DOHH2 (cell line): ENCODE data around the gene JAM2.

Source experiments
- H3F3A ChIP-seq: fragments of 200-600 bp; sonication (generic), shearing (Covaris generic); 2 replicates; pipeline ENCODE4 v1.6.0; 2016; ENCODE audit warnings: antibody characterized with exemption, mild to moderate bottlenecking; ENCODE audit not compliant: control insufficient read depth, insufficient read depth
- H3K27ac ChIP-seq: fragments of 200-600 bp; sonication (generic); 2 replicates; pipeline ENCODE4 v1.5.1; 2014; ENCODE audit warnings: low read depth, mild to moderate bottlenecking, low read length, moderate library complexity
- H3K27me3 ChIP-seq: fragments of 200-600 bp; sonication (generic); 2 replicates; pipeline ENCODE4 v1.6.1; 2014; ENCODE audit warnings: mild to moderate bottlenecking, low read length, mixed read lengths; ENCODE audit not compliant: control insufficient read depth
- H3K36me3 ChIP-seq: fragments of 200-600 bp; sonication (generic); 2 replicates; pipeline ENCODE4 v1.6.1; 2014; ENCODE audit warnings: mild to moderate bottlenecking, low read length, moderate library complexity, mixed read lengths; ENCODE audit not compliant: control insufficient read depth
- H3K4me1 ChIP-seq: fragments of 200-600 bp; sonication (generic); 2 replicates; pipeline ENCODE4 v1.6.1; 2014; ENCODE audit warnings: mild to moderate bottlenecking, low read length, mixed read lengths; ENCODE audit not compliant: control insufficient read depth
- H3K4me2 ChIP-seq: fragments of 200-600 bp; sonication (generic); 2 replicates; pipeline ENCODE4 v1.6.0; 2014; ENCODE audit warnings: mild to moderate bottlenecking, low read length, moderate library complexity
- H3K4me3 ChIP-seq: fragments of 200-600 bp; sonication (generic); 2 replicates; pipeline ENCODE4 v1.5.1; 2014; ENCODE audit warnings: mild to moderate bottlenecking, low read length, mixed read lengths
- H3K79me2 ChIP-seq: fragments of 200-600 bp; sonication (generic); 2 replicates; pipeline ENCODE4 v1.6.1; 2014; ENCODE audit warnings: mild to moderate bottlenecking, low read length, mixed read lengths; ENCODE audit not compliant: control insufficient read depth
- H3K9me2 ChIP-seq: fragments of 200-600 bp; sonication (generic); replicated peaks from 2 replicates; pipeline ENCODE4 v1.6.1; 2014; ENCODE audit warnings: mild to moderate bottlenecking, low read length, mixed read lengths; ENCODE audit not compliant: control insufficient read depth
- H3K9me3 ChIP-seq: fragments of 200-600 bp; sonication (generic); 2 replicates; pipeline ENCODE4 v1.6.1; 2014; ENCODE audit warnings: antibody characterized with exemption, low read length, mixed read lengths; ENCODE audit not compliant: control insufficient read depth, insufficient read depth
- H4K20me1 ChIP-seq: fragments of 200-600 bp; sonication (generic); 2 replicates; pipeline ENCODE4 v1.6.0; 2014; ENCODE audit warnings: low read depth, mild to moderate bottlenecking, antibody characterized with exemption, low read length, moderate library complexity; ENCODE audit not compliant: control insufficient read depth, insufficient read depth
- EZH2phosphoT487 ChIP-seq: fragments of 200-600 bp; sonication (generic); IDR thresholded peaks from 2 replicates; pipeline ENCODE4 v1.6.1; 2017; ENCODE audit warnings: borderline replicate concordance, mild to moderate bottlenecking, antibody characterized with exemption, low read length, moderate library complexity, mixed read lengths
- TF ChIP-seq, protein P1 (sequence below): fragments of 200-600 bp; sonication (generic); IDR thresholded peaks from one replicate; pipeline ENCODE4 v1.5.1; 2014; ENCODE audit warnings: antibody characterized with exemption, mild to moderate bottlenecking, low read depth, low read length; ENCODE audit not compliant: poor library complexity, severe bottlenecking

Gene JAM2

DNA sequence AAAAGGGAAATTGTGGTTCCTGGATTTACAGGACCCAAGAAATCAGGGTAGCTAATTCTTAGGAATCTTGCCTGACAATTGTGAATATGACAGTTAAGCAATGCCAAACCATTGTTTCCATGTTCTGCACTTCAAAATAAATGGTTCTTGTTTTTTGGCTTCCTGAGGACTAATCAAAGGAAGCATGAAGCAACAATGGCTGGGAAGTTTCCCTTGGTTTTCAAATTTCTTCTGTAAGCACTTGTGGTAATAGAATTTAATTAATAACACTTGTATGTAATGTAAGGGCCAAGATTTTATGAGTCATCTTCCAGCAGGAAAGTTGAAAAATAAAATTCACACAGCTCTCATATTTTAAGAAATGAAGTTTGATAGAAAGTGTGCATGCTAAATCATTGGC lies 31.7 kb downstream of the JAM2 start:
- no peaks in the 10 kb centered on the region for H3K9me2 ChIP-seq
- TF ChIP-seq, protein P1, sequence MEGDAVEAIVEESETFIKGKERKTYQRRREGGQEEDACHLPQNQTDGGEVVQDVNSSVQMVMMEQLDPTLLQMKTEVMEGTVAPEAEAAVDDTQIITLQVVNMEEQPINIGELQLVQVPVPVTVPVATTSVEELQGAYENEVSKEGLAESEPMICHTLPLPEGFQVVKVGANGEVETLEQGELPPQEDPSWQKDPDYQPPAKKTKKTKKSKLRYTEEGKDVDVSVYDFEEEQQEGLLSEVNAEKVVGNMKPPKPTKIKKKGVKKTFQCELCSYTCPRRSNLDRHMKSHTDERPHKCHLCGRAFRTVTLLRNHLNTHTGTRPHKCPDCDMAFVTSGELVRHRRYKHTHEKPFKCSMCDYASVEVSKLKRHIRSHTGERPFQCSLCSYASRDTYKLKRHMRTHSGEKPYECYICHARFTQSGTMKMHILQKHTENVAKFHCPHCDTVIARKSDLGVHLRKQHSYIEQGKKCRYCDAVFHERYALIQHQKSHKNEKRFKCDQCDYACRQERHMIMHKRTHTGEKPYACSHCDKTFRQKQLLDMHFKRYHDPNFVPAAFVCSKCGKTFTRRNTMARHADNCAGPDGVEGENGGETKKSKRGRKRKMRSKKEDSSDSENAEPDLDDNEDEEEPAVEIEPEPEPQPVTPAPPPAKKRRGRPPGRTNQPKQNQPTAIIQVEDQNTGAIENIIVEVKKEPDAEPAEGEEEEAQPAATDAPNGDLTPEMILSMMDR, result no peak
- no peak for TF ChIP-seq EZH2phosphoT487
- no peaks in the 10 kb centered on the region for H3K27me3 ChIP-seq
- no peaks in the 10 kb centered on the region for H3K36me3 ChIP-seq
- no peak overlapping the region for H3K4me3 ChIP-seq
- no peak overlapping the region for H3K27ac ChIP-seq
- H3K9me3 ChIP-seq, result no peaks in the 10 kb centered on the region
- no peaks in the 10 kb centered on the region for H3K4me1 ChIP-seq
- H3K4me2 ChIP-seq, result no peak overlapping the region
- no peaks in the 10 kb centered on the region for H3K79me2 ChIP-seq
- H3F3A ChIP-seq, result no peaks in the 10 kb centered on the region
- no peaks in the 10 kb centered on the region for H4K20me1 ChIP-seq

DNA sequence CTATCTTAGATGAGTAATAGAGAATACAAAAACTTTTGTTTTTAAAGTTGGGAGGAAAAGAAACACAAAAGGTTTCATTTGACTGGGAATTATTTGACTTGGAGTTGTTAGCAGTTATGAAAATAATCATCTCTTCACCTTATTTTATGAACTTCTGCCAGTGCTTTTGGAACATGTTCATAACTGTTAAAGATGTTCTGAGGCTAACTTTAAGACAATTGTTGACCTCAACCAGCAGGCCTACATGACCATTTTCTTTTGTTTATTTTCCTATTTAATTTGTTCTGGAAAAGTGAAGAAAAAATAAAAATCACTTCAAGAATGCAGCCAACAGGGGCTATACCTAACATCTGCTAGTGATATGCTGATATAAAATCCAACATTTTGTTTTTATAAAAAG lies 37.4 kb downstream of the JAM2 start:
- H3K9me3 ChIP-seq, result no peaks in the 10 kb centered on the region
- no peaks in the 10 kb centered on the region for H4K20me1 ChIP-seq
- H3K4me1 ChIP-seq, result no peaks in the 10 kb centered on the region
- H3K27ac ChIP-seq, result no peak overlapping the region
- H3K4me3 ChIP-seq, result no peak overlapping the region
- no peaks in the 10 kb centered on the region for H3K36me3 ChIP-seq
- H3K27me3 ChIP-seq, result no peaks in the 10 kb centered on the region
- H3K4me2 ChIP-seq, result no peak overlapping the region
- TF ChIP-seq, protein P1, result no peak
- no peak for TF ChIP-seq EZH2phosphoT487
- no peaks in the 10 kb centered on the region for H3K79me2 ChIP-seq
- H3K9me2 ChIP-seq, result no peaks in the 10 kb centered on the region
- H3F3A ChIP-seq, result no peaks in the 10 kb centered on the region

GRCh38 chr21:25682382-25682781 lies 43.3 kb downstream of the JAM2 start:
- H3K27ac ChIP-seq, result no peak overlapping the region
- H3F3A ChIP-seq, result no peaks in the 10 kb centered on the region
- no peaks in the 10 kb centered on the region for H3K79me2 ChIP-seq
- no peaks in the 10 kb centered on the region for H3K36me3 ChIP-seq
- no peaks in the 10 kb centered on the region for H4K20me1 ChIP-seq
- no peaks in the 10 kb centered on the region for H3K27me3 ChIP-seq
- H3K4me2 ChIP-seq, result no peak overlapping the region
- H3K9me2 ChIP-seq, result no peaks in the 10 kb centered on the region
- H3K4me1 ChIP-seq, result no peaks in the 10 kb centered on the region
- H3K9me3 ChIP-seq, result no peaks in the 10 kb centered on the region
- no peak overlapping the region for H3K4me3 ChIP-seq
- no peak for TF ChIP-seq EZH2phosphoT487
- TF ChIP-seq, protein P1, result no peak

- Histone ChIP-seq H4K20me1 (no peaks in the 10 kb centered on the region), H3F3A (no peaks in the 10 kb centered on the region)
Observed at GRCh38 chr21:25687787-25688186, 48.7 kb downstream of the JAM2 start.

More at GRCh38 chr21:25687787-25688186, 48.7 kb downstream of the JAM2 start:
- H3K4me3 ChIP-seq, result no peak overlapping the region
- H3K4me2 ChIP-seq, result no peak overlapping the region
- H3K4me1 ChIP-seq, result no peaks in the 10 kb centered on the region
- TF ChIP-seq EZH2phosphoT487, result no peak
- TF ChIP-seq, protein P1, result no peak
- H3K27ac ChIP-seq, result no peak overlapping the region
- H3K9me2 ChIP-seq, result no peaks in the 10 kb centered on the region
- no peaks in the 10 kb centered on the region for H3K79me2 ChIP-seq
- H3K9me3 ChIP-seq, result no peaks in the 10 kb centered on the region
- H3K36me3 ChIP-seq, result no peaks in the 10 kb centered on the region
- no peaks in the 10 kb centered on the region for H3K27me3 ChIP-seq
